Ishikawa (cell line): ENCODE measurements around the gene C2CD4C.

Experiments used
- CEBPB ChIP-seq: IDR thresholded peaks from 2 replicates; pipeline ENCODE4 v1.6.1; 2012
- CREB1 ChIP-seq: IDR thresholded peaks from 2 replicates; pipeline ENCODE4 v1.6.1; 2012; ENCODE audit warnings: low read depth
- EGR1 ChIP-seq: IDR thresholded peaks from 2 replicates; pipeline ENCODE4 v1.6.1; 2012
- EP300 ChIP-seq: IDR thresholded peaks from 2 replicates; pipeline ENCODE4 v1.6.1; 2012; ENCODE audit warnings: borderline replicate concordance
- FOXM1 ChIP-seq: IDR thresholded peaks from 2 replicates; pipeline ENCODE4 v1.6.1; 2012; ENCODE audit warnings: low read depth, borderline replicate concordance
- NFIC ChIP-seq: IDR thresholded peaks from 2 replicates; pipeline ENCODE4 v1.6.1; 2012
- RAD21 ChIP-seq: IDR thresholded peaks from 2 replicates; pipeline ENCODE4 v1.6.1; 2012; ENCODE audit warnings: low read depth
- TAF1 ChIP-seq: IDR thresholded peaks from 2 replicates; pipeline ENCODE4 v1.6.1; 2012; ENCODE audit warnings: low read depth, mild to moderate bottlenecking
- TCF12 ChIP-seq: IDR thresholded peaks from 2 replicates; pipeline ENCODE4 v1.6.1; 2012; ENCODE audit warnings: low read depth
- TEAD4 ChIP-seq: IDR thresholded peaks from 2 replicates; pipeline ENCODE4 v1.6.1; 2012
- YY1 ChIP-seq: IDR thresholded peaks from 2 replicates; pipeline ENCODE4 v1.6.1; 2012; ENCODE audit warnings: low read depth
- ZBTB7A ChIP-seq: IDR thresholded peaks from 2 replicates; pipeline ENCODE4 v1.6.1; 2012; ENCODE audit warnings: low read depth
- TF ChIP-seq, protein P1 (sequence below): IDR thresholded peaks from 2 replicates; pipeline ENCODE4 v1.6.1; 2012
- TF ChIP-seq, protein P2 (sequence below): IDR thresholded peaks from 2 replicates; pipeline ENCODE4 v1.6.1; 2012; ENCODE audit warnings: low read depth, mild to moderate bottlenecking
- TF ChIP-seq, protein P3 (sequence below): IDR thresholded peaks from 2 replicates; pipeline ENCODE4 v1.6.1; 2012

Gene C2CD4C

GRCh38 chr19:441213-441836 lies 32.4 kb upstream of the C2CD4C start:
- TF ChIP-seq CREB1: no peak
- TF ChIP-seq, protein P1, sequence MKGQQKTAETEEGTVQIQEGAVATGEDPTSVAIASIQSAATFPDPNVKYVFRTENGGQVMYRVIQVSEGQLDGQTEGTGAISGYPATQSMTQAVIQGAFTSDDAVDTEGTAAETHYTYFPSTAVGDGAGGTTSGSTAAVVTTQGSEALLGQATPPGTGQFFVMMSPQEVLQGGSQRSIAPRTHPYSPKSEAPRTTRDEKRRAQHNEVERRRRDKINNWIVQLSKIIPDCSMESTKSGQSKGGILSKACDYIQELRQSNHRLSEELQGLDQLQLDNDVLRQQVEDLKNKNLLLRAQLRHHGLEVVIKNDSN: no peak
- no peak for TF ChIP-seq TEAD4
- TF ChIP-seq RAD21: no peak
- no peak for TF ChIP-seq TAF1
- TF ChIP-seq, protein P2, sequence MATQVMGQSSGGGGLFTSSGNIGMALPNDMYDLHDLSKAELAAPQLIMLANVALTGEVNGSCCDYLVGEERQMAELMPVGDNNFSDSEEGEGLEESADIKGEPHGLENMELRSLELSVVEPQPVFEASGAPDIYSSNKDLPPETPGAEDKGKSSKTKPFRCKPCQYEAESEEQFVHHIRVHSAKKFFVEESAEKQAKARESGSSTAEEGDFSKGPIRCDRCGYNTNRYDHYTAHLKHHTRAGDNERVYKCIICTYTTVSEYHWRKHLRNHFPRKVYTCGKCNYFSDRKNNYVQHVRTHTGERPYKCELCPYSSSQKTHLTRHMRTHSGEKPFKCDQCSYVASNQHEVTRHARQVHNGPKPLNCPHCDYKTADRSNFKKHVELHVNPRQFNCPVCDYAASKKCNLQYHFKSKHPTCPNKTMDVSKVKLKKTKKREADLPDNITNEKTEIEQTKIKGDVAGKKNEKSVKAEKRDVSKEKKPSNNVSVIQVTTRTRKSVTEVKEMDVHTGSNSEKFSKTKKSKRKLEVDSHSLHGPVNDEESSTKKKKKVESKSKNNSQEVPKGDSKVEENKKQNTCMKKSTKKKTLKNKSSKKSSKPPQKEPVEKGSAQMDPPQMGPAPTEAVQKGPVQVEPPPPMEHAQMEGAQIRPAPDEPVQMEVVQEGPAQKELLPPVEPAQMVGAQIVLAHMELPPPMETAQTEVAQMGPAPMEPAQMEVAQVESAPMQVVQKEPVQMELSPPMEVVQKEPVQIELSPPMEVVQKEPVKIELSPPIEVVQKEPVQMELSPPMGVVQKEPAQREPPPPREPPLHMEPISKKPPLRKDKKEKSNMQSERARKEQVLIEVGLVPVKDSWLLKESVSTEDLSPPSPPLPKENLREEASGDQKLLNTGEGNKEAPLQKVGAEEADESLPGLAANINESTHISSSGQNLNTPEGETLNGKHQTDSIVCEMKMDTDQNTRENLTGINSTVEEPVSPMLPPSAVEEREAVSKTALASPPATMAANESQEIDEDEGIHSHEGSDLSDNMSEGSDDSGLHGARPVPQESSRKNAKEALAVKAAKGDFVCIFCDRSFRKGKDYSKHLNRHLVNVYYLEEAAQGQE: no peak
- no peak for TF ChIP-seq TCF12
- TF ChIP-seq, protein P3, sequence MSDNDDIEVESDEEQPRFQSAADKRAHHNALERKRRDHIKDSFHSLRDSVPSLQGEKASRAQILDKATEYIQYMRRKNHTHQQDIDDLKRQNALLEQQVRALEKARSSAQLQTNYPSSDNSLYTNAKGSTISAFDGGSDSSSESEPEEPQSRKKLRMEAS: no peak
- TF ChIP-seq ZBTB7A: no peak
- no peak for TF ChIP-seq EP300

GRCh38 chr19:440391-441212 lies 31.7 kb upstream of the C2CD4C start:
- TF ChIP-seq EP300 (no peak), RAD21 (no peak), NFIC (no peak), CREB1 (no peak), CEBPB (no peak), TCF12 (no peak), TAF1 (no peak), YY1 (no peak), TEAD4 (no peak), ZBTB7A (no peak)
- TF ChIP-seq, protein P1: no peak
- TF ChIP-seq, protein P3: no peak
- TF ChIP-seq, protein P2: no peak

DNA sequence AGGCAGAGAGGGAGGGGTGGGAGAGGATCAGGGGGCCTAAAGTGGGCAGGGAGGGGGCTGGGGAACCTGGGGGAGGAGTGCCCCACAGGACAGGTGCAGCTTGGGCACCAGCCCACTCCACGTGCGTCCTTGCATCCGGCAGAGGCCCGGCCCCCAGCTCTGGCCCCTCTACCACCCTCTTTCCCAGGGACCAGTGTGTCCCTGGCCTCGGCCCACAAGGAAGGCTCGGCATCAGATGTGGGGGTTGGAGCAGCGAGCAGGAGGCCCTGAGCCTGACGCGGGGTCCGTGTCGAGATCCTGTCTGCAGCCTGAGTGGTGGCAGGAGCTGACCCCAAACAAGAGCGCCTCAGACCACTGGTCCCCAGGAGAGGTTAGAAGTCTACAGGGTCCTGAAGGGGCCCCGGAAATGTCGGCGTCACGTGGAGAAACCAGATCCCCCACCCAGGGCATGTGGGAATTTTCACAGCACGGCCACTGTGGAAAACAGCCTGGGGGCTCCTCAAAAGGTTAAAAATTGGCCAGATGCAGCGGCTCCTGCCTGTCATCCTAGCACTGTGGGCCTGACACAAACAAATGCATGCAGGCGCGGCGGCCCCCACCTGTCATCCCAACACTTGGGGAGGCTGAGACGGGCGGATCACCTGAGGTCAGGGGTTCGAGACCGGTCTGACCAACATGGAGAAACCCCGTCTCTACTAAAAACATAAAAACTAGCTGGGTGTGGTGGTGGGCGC lies 30.4 kb upstream of the C2CD4C start:
- TF ChIP-seq CEBPB: no peak
- TF ChIP-seq TCF12: no peak
- no peak for TF ChIP-seq FOXM1
- TF ChIP-seq, protein P2: no peak
- TF ChIP-seq CREB1: no peak
- TF ChIP-seq YY1: no peak
- TF ChIP-seq EP300: no peak
- TF ChIP-seq TEAD4: no peak
- TF ChIP-seq TAF1: no peak
- no peak for TF ChIP-seq EGR1
- TF ChIP-seq, protein P3: no peak
- no peak for TF ChIP-seq RAD21
- TF ChIP-seq NFIC: no peak
- TF ChIP-seq, protein P1: no peak
- TF ChIP-seq ZBTB7A: no peak
